Measurements from ENCODE around the gene KRT23. TPM values are rescaled to one million over a fixed set of nuclear protein-coding genes. Genes with fewer than 3 reads are reported as not detected.

The KRT23 gene
- total and polyA plus RNA-seq, 9 of the 15 experiments (the other 6 are each of a cell fraction or from before 2014, with no cell fraction given), result not detected

GRCh38 chr17:40938981-40939380 lies 1.5 kb upstream of the KRT23 start:
- H3K27me3 ChIP-seq (ENCODE audit: control insufficient read depth in 2 of 2, insufficient read depth in 2 of 2, low read length in 2 of 2), result peaks cover 18 to 25% of the 10 kb centered on the region in 2 experiments
- no peak for TF ChIP-seq STAT6 (CRISPR knock-in tag; IDR thresholded peaks at IDR 0.05)
- TF ChIP-seq ZNF431 (CRISPR knock-in tag; IDR thresholded peaks at IDR 0.05), result no peak
- no peak for TF ChIP-seq ZSCAN29 (IDR thresholded peaks at IDR 0.05)
- TF ChIP-seq HDAC1 (IDR thresholded peaks at IDR 0.05), result no peak
- TF ChIP-seq HDAC3 (IDR thresholded peaks at IDR 0.05; ENCODE audit: borderline replicate concordance, partially characterized antibody), result no peak
- no peak for TF ChIP-seq SETDB1 (IDR thresholded peaks at IDR 0.05; ENCODE audit: low read length)
- no peak for TF ChIP-seq SFPQ (IDR thresholded peaks at IDR 0.05; ENCODE audit: low read depth, low read length)
- 0% methylated on average over 1 of the region's 3 CpGs for WGBS (ENCODE audit: insufficient coverage, low coverage, missing lambda C conversion rate)
- in situ Hi-C loops (cut with MboI), result no loop called here
- no peaks in the 10 kb centered on the region for H3K9me3 ChIP-seq (replicated peaks; ENCODE audit: control insufficient read depth, insufficient read depth, low read depth, low read length)
- H3K4me1 ChIP-seq (replicated peaks in 1 of 2; ENCODE audit: control insufficient read depth in 2 of 2, insufficient read depth in 2 of 2, low read length in 2 of 2), result peaks cover 0 to 5% of the 10 kb centered on the region in 2 experiments; a peak in 1 of 5 replicates
- H3K27ac ChIP-seq (ENCODE audit: extremely low read depth, low read depth, low read length), result no peak overlapping the region
- BruUV-seq (replicated peaks), result no TSS peak
- no peak for FAIRE-seq
- H3K36me3 ChIP-seq (ENCODE audit: control insufficient read depth, insufficient read depth, low read length), result no peaks in the 10 kb centered on the region
- H3K4me2 ChIP-seq (ENCODE audit: insufficient read depth, low read length), result no peak overlapping the region
- ATAC-seq, result no peak
- intact Hi-C loops (cut with micrococcal nuclease), result no loop called here
- no peak for DNase-seq (ENCODE audit: extremely low read depth in 1 of 4, low spot score in 3 of 4)
- CTCF ChIA-PET (ENCODE audit: low intra/inter-chr PET ratio), result no interaction called here
- no peaks in the 10 kb centered on the region for H3K9me1 ChIP-seq (ENCODE audit: control insufficient read depth, insufficient read depth, low read length)
- H4K20me1 ChIP-seq (replicated peaks; ENCODE audit: control insufficient read depth, insufficient read depth, low read length), result no peaks in the 10 kb centered on the region
- no peak overlapping the region for H2AFZ ChIP-seq (ENCODE audit: low read depth, low read length)
- H3K79me2 ChIP-seq (ENCODE audit: control insufficient read depth, insufficient read depth, low read length), result no peaks in the 10 kb centered on the region
- POLR2A ChIA-PET, result interaction anchor here (1.3 kb wide), 1 partner anchor 42 kb away, joined by 4 read pairs; no protein-coding TSS in a partner anchor
- H3K9ac ChIP-seq (ENCODE audit: insufficient read depth in 1 of 2, low read depth in 2 of 2, low read length in 2 of 2), result no peak overlapping the region
- no peak overlapping the region for H3K4me3 ChIP-seq

Data from K562 (cell line).